HG02840 (cell line): ENCODE results near the gene RNF157.

Source experiments
- ATAC-seq: cut with Tn5 transposase; IDR thresholded peaks from one replicate; pipeline ENCODE4 v1.9.1; 2021; ENCODE audit warnings: mild to moderate bottlenecking, moderate library complexity, moderate number of reproducible peaks; ENCODE audit not compliant: unreplicated experiment, low FRiP score

The RNF157 gene

GRCh38 chr17:76163919-76164318 is 76.4 kb downstream of the RNF157 start:
- ATAC-seq, result no peak

DNA sequence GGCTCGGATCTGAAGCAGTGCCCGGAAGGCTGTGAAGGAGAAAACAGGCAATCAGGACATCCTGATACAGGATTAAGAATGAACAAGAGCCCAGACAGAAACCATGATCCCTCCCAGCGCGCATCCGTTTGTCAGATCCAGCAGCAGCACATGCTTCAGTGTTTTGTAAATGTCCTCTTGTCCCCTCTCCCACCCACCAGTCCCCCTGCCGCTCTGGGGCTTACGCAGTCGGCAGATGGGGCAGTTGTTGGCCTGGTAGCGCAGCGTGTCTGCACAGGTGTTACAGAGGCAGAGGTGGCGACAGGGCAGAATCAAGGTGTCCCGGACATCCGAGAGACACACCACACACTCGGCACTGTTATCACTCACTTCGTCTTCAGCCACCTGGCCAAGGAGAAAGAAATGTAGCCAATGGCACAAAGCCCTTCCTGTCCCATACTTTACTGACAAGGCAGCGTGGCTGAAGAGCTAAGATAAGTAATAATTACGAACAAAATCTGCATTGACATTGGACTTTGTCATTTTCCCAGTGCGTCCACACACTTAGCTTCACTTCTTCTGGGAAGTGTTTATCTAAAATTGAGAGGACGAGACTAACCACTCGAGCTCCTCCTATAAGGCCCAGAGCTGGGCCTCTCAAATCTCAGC is 78.5 kb downstream of the RNF157 start:
- ATAC-seq, result no peak

- no peak for ATAC-seq
Observed at GRCh38 chr17:76160896-76161528, 79.3 kb downstream of the RNF157 start.

GRCh38 chr17:76159157-76159556 is 81.1 kb downstream of the RNF157 start:
- no peak for ATAC-seq

- no peak for ATAC-seq
Observed at GRCh38 chr17:76157759-76158158, 82.5 kb downstream of the RNF157 start.

DNA sequence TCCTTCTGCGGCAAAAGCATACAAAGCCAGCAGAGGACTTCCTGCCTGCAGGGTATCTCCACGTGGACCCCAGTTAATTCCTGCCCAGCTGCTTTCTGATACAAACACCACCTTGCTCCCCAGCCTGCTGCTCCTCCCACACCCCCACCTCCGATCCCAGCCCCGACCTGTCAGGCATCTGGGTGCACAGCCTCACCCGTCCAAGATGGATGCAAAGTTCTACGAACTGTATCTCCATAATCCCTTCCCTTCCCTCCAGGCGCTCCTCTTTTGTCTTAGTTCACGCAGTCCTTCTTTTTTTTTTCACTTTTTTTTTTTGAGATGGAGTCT is 83.7 kb downstream of the RNF157 start:
- ATAC-seq, result no peak

- no peak for ATAC-seq
Observed at GRCh38 chr17:76155988-76156661, 84.2 kb downstream of the RNF157 start.

DNA sequence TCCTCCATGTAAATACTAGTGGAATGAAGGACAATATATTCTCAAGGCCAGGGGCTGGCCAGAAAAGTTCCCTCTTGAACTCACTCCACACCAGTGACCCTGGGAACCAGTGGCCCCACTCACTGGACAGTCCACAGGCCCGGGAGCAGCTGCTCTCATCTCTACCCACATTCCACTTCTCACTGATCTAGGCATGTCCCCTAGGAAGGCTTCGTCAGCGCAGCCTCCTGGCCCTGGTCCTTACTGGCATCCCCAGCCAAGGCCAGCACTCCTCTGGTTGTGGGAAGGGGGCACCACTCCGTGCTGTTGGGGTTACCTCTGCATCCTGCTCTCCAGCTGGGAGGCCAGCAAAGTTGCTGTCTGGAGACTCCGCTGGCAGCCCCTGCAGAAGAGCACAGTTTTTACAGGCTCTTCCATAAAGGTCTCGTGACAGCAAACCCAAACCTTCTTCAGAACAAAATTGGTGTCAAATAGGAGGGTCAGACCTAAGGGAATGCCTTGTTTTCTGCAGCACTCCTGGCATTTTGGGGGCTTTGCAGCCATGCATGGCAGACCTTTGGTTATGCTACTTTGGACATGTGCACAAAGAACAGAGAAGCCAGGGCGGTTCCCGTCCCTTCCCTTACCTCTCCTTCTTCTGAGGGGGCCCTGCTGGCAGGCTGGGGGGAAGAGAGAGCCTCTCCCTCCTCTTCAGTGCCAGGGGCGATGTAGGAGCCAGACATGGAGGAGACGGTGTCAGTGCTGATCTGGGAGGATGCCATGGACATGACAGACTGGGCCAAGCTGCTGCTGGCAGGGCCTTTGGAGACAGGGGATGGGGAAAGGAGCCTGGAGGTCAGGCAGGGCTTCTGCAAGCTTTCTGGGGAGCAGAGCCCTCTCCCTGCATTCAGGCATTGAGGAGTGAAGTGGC is 85.1 kb downstream of the RNF157 start:
- ATAC-seq, result no peak

GRCh38 chr17:76154292-76154691 is 86.0 kb downstream of the RNF157 start:
- ATAC-seq, result no peak

DNA sequence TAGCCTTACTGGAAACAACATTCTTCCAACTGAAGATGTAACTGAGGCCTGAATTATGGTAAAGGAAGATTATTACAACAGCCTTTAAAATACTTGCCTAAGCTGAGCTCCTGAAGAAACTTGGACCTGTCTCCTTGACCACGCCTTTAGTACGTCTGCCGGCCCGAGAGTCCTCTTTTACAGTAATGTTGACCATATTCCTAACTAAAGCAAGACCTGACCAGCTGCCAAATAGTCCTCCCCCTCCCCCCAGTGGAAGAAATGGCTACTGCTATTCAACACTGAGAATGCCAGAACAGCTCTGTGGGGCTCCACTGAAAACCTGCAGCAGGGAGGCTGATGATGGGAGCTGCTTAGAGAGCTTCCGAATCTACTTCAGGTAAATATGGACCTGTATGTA is 86.7 kb downstream of the RNF157 start:
- ATAC-seq, result no peak

DNA sequence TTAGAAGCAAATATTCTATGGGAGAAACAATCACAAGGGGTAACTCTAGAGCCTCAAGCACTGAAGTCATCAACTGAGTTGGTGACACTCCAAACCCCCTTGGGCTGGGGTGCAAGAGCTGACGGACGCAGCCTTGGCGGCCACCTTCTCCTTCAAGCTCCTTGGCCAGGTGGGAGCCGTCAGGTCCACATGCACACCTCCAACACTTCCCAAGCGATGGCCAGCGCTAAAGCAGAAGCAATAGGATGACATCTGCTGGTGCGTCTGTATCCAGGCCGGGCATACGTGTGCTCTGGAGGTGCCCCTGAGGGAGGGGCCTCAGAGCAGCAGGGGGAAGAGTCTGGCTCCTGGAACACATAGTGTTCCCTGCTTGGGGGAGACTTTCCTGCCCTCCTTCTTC is 87.1 kb downstream of the RNF157 start:
- ATAC-seq, result no peak

- no peak for ATAC-seq
Observed at GRCh38 chr17:76152591-76152990, 87.7 kb downstream of the RNF157 start.

DNA sequence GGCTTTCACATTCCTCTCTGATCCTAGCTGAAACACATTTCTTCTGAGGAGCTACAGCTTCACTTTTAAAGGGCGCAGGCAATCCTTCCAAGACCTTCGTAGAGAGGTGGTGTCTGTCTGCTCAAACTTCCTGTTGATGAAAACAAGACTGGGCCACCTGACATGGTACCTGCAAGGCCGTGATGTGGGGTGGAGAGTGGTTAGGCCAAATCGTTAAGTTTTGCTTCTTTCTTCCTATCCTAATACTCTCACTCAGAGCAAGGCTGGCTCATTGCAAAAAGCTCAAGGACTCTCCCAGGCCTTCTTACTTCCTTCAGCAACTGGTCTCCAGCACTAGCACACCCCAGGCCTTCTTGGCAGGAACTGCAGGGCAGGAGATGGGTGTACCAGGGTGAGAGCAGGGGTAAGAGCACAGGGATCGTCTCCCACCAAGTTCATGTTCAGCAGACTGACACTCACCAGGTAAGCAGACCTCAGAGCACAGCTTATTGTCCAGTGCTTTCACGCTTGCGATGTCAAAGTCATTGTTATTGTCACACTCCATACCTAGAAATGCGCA is 88.3 kb downstream of the RNF157 start:
- no peak for ATAC-seq

GRCh38 chr17:76150712-76151622 is 89.3 kb downstream of the RNF157 start:
- no peak for ATAC-seq

DNA sequence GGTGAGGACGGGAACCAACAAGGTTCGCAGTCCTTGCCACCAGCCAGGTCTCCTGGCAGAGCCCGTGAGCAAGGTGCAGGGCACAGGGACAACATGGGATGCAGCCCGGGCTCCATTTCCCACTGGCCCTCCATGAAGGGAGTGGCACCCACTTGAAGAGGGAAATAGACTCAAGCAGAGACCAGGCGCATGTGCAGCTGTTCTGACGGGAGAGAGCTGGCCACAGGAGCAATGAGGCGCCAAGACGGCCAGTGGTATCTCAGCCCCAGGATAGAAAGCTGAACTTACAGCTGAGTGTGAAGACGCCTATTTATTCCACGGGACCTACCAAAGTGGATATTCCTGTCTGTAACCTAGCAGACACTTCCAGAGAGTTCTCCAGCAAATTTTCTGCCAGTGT is 91.1 kb downstream of the RNF157 start:
- ATAC-seq, result no peak

GRCh38 chr17:76148015-76148326 is 92.3 kb downstream of the RNF157 start:
- ATAC-seq, result no peak

- no peak for ATAC-seq
Observed at GRCh38 chr17:76147211-76148014, 92.9 kb downstream of the RNF157 start.

- ATAC-seq, result no peak
Observed at GRCh38 chr17:76146053-76146851, 94.0 kb downstream of the RNF157 start.
